T-helper 17 cell (primary cell): ENCODE measurements around the gene VWA5A. TPM values are rescaled to one million over a fixed set of nuclear protein-coding genes. Genes with fewer than 3 reads are reported as not detected.
"Not testable (repeated sequence)": the region's sequence is repeated elsewhere in the genome, so short reads cannot be mapped to it uniquely, and the experiment has no call there.

Experiments used
- ATAC-seq: fragments of 150-1000 bp; cut with Tn5 transposase; 2 replicates; pipeline ENCODE4 v1.10.0; 2021; ENCODE audit warnings: mild to moderate bottlenecking, moderate library complexity
- DNase-seq, 3 donors: peaks; one replicate each; pipeline versions ENCODE4 v3.0.0 to v3.0.0-alpha.2; 2020 to 2021
- H3K9me3 ChIP-seq: one replicate; pipeline ENCODE4 v1.7.0; 2013; ENCODE audit warnings: low read length, mild to moderate bottlenecking; ENCODE audit not compliant: control insufficient read depth, poor library complexity, severe bottlenecking
- H3K27ac Mint-ChIP-seq: one replicate; pipeline ENCODE4 v1.8.0; 2022; ENCODE audit warnings: mild to moderate bottlenecking, moderate library complexity, mixed read lengths
- H3K27me3 Mint-ChIP-seq: one replicate; pipeline ENCODE4 v1.8.0; 2022; ENCODE audit warnings: mixed read lengths
- H3K36me3 Mint-ChIP-seq: one replicate; pipeline ENCODE4 v1.8.0; 2022; ENCODE audit warnings: low read depth, mixed read lengths
- H3K4me1 Mint-ChIP-seq: one replicate; pipeline ENCODE4 v1.8.0; 2022; ENCODE audit warnings: mild to moderate bottlenecking, mixed read lengths
- H3K4me3 Mint-ChIP-seq: one replicate; pipeline ENCODE4 v1.8.0; 2022; ENCODE audit warnings: mild to moderate bottlenecking, moderate library complexity, mixed read lengths
- total RNA-seq, 4 donors: library from RNA in 2 of 4; stranded (reverse) in 2 of 4; gene quantifications; one replicate each; pipeline ENCODE4 v1.2.3 and lab custom pipeline; 2022 to 2026

Gene VWA5A
- total RNA-seq, 2 donors from 2014 or later, result 4.7 to 5.4 TPM

DNA sequence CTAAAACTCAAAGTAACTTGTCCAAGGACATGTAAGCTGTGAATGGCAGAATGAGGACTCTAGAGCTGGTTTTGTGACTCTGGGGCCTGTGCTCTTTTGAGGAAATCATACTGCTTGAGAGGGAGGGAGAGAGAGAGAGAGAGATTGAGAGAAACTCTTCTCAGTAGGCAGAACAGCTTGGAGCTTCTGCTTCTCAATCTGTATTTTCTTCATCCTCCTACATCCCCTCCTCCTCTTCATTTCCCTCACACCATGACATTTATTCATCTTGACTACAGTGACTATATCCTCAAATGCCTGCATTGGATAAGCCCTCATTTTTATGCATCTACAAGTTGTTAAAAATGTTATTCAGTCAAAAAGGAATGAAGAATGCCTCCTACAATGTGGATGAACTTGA lies 44.2 kb downstream of the VWA5A start:
- Mint-ChIP-seq H3K4me3 (no peak overlapping the region), H3K36me3 (no peaks in the 10 kb centered on the region), H3K27me3 (peaks cover 33% of the 10 kb centered on the region), H3K27ac (no peak overlapping the region), H3K4me1 (no peaks in the 10 kb centered on the region)
- DNase-seq, result no peak
- H3K9me3 ChIP-seq, result no peaks in the 10 kb centered on the region
- no peak for ATAC-seq

DNA sequence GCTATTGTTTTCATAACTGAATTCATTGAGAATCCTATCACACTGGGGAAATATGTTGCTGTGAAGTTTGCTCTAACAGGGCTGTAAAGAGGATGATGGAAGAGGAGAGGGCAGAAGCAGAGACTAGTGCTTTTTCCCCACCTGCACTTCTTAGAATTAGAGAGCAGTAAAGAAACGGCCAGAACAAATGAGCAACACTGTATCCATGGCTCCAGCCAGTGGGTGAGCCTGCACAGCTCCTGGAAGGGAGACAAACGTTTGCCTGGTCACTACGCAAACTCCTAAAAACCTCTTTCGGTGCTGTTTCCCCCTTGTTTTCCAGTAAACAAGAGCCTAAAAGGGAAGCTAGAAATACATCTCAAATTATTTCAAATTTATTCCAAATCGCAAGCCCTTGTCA lies 45.7 kb downstream of the VWA5A start:
- DNase-seq (no peak), ATAC-seq (no peak)
- no peaks in the 10 kb centered on the region for H3K4me1 Mint-ChIP-seq
- no peak overlapping the region for H3K27ac Mint-ChIP-seq
- H3K36me3 Mint-ChIP-seq, result no peaks in the 10 kb centered on the region
- H3K9me3 ChIP-seq, result no peaks in the 10 kb centered on the region
- H3K27me3 Mint-ChIP-seq, result peaks cover 22% of the 10 kb centered on the region
- H3K4me3 Mint-ChIP-seq, result no peak overlapping the region

DNA sequence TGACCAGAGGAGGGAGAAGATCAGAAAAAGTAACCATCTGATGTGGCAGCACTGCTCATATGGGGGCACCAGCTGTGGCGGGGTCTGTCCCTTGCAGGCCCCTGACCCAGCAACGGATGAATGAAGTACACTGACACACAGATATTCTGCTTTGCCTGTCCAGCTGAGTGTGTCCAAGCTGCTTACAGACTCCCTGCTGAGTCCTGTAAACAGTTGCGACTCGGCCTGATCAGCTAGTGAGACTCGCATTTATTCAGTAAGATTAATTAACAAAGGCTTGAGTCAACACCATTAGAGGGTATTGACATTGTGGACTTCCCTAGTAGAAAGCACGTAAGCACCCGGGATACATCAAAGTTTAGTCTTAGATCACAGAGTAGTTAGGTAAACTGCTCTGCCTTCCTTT lies 52.6 kb downstream of the VWA5A start:
- Mint-ChIP-seq H3K36me3 (no peaks in the 10 kb centered on the region), H3K4me3 (no peak overlapping the region), H3K4me1 (no peaks in the 10 kb centered on the region), H3K27ac (no peak overlapping the region), H3K27me3 (peaks cover 31% of the 10 kb centered on the region)
- no peaks in the 10 kb centered on the region for H3K9me3 ChIP-seq
- DNase-seq, result no peak
- no peak for ATAC-seq

- no peak for ATAC-seq
- no peaks in the 10 kb centered on the region for H3K36me3 Mint-ChIP-seq
Measured at GRCh38 chr11:124168796-124169195, 53.5 kb downstream of the VWA5A start.

GRCh38 chr11:124170315-124170714 lies 55.1 kb downstream of the VWA5A start:
- H3K4me1 Mint-ChIP-seq, DNase-seq, H3K36me3 Mint-ChIP-seq, H3K27ac Mint-ChIP-seq, H3K9me3 ChIP-seq, H3K4me3 Mint-ChIP-seq, ATAC-seq: not testable (repeated sequence)
- peaks cover 31% of the 10 kb centered on the region for H3K27me3 Mint-ChIP-seq

More at GRCh38 chr11:124168796-124169195, 53.5 kb downstream of the VWA5A start:
- H3K27ac Mint-ChIP-seq, result no peak overlapping the region
- DNase-seq, result no peak
- peaks cover 31% of the 10 kb centered on the region for H3K27me3 Mint-ChIP-seq
- H3K9me3 ChIP-seq, result no peaks in the 10 kb centered on the region
- H3K4me3 Mint-ChIP-seq, result no peak overlapping the region
- no peaks in the 10 kb centered on the region for H3K4me1 Mint-ChIP-seq

DNA sequence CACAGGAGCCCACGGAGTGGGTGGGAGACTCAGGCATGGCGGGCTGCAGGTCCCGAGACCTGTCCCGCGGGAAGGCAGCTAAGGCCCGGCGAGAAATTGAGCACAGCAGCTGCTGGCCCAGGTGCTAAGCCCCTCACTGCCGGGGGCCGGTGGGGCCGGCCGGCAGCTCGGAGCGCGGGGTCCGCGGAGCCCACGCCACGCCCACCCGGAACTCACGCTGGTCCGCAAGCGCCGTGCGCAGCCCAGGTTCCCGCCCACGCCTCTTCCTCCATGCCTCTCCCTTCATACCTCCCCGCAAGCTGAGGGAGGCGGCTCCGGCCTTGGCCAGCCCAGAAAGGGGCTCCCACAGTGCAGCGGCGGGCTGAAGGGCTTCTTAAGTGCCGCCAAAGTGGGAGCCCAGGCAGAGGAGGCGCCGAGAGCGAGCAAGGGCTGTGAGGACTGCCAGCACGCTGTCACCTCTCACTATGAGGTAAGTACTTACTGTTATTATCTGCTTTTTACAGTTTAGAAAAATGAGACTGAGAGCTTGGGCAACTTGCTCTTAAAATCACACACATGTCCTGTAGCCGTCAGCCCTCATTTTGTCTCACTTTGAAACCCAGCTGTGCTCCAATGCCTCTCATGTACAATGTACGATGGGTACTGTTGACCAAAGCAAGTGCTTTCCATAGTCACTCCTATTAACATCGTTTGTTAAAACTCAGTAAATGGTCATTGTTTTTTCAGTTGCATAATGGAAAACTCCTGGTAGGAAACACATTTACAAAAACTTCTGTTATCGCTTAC lies 55.7 kb downstream of the VWA5A start:
- DNase-seq (no peak), ATAC-seq (no peak)
- H3K27me3 Mint-ChIP-seq, result peaks cover 31% of the 10 kb centered on the region

GRCh38 chr11:124172101-124172500 lies 56.9 kb downstream of the VWA5A start:
- no peak for ATAC-seq
- H3K9me3 ChIP-seq, result no peaks in the 10 kb centered on the region
- no peak overlapping the region for H3K4me3 Mint-ChIP-seq
- no peak for DNase-seq
- H3K36me3 Mint-ChIP-seq, result no peaks in the 10 kb centered on the region
- no peaks in the 10 kb centered on the region for H3K4me1 Mint-ChIP-seq
- H3K27ac Mint-ChIP-seq, result no peak overlapping the region
- H3K27me3 Mint-ChIP-seq, result peaks cover 21% of the 10 kb centered on the region

More for the DNA sequence above, 55.7 kb downstream of the VWA5A start:
- H3K4me1 Mint-ChIP-seq, result no peaks in the 10 kb centered on the region
- H3K9me3 ChIP-seq, result no peaks in the 10 kb centered on the region
- no peaks in the 10 kb centered on the region for H3K36me3 Mint-ChIP-seq
- no peak overlapping the region for H3K4me3 Mint-ChIP-seq
- H3K27ac Mint-ChIP-seq, result no peak overlapping the region

DNA sequence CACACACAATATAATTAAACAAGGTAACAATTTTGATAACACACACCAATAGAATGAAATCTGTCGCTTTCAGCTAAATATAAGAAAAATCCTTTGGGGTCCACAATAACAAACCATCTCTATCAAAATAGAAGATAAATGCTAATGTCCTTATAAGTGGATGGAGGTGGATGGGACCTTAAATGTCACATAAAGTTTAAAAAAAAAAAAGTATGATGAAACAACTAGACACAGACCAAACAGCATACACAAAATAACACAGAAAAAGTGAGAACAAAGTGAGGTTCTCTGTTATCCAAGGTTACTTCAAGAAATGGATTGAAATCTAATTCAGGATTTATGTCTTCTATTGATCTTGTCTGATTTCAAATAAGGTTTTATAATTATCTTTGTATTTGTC lies 57.3 kb downstream of the VWA5A start:
- Mint-ChIP-seq H3K36me3 (no peaks in the 10 kb centered on the region), H3K4me3 (no peak overlapping the region), H3K27me3 (peaks cover 16% of the 10 kb centered on the region), H3K27ac (no peak overlapping the region), H3K4me1 (no peaks in the 10 kb centered on the region)
- no peak for DNase-seq
- no peaks in the 10 kb centered on the region for H3K9me3 ChIP-seq
- no peak for ATAC-seq

DNA sequence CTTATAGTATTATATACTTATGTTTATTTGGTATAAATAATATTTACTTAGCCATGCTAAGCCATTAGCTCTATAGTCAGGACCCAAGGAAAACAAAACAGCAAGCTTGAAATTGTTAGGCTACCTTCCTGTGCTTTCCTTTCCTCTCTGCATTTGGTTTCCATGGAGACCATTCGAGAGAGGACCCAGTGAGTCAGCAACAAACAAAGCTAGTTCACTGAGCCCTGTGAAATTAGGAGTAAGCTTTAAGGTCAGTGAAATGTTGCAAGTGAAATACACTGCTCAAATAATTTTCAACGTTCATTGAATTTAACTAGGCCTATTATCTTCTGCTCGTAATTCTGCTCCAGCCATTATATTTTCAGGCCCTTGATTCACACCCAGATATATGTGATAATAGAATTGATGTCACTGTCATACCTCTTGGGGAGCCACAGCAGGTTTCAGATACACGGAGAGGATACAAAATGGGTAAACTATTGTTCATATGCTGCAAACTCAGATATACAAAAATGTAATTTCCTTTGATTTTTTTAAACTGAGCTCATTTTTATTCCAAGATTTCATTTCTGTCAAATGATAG lies 58.8 kb downstream of the VWA5A start:
- DNase-seq, result no peak
- no peak for ATAC-seq
- H3K9me3 ChIP-seq, result no peaks in the 10 kb centered on the region
- Mint-ChIP-seq H3K36me3 (no peaks in the 10 kb centered on the region), H3K27ac (no peak overlapping the region), H3K27me3 (peaks cover 10% of the 10 kb centered on the region), H3K4me1 (no peaks in the 10 kb centered on the region), H3K4me3 (no peak overlapping the region)

DNA sequence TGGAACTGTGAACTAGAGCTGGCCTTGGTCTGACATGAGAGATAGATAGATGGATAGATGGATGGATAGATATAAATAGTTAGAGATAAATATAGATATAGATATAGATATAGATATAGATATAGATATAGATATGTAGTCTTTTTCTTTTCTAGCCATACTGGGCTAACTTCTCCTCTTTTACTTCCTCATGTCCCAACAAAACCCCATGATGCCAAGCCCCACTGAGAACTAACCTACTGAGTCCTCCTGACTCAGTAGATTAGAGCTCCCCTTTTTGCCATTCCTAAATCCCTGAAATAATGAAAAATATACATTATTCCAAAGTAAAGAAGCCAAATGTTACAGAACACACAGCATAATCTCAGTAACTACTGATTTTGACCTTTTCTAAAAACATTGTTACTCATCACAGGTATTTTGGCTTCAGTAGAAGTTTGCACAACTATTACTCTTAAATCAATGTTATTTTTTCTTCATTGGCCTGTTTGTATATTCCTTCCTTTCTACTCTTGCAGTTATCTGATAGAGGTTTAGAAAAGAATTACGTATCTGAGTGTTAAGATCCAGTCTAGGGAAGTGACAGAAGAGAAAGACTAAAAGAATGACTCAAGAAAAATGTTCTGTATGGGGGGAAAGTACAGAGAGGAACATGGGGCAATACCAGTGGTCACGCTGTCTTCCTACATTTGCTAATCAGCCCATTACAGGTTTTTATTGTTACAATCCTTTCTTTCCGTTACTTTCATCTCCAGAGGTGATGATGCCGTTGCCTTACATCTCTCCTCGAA lies 61.9 kb downstream of the VWA5A start:
- Mint-ChIP-seq H3K4me3 (no peak overlapping the region), H3K4me1 (no peaks in the 10 kb centered on the region), H3K27ac (no peak overlapping the region), H3K27me3 (peaks cover 7% of the 10 kb centered on the region), H3K36me3 (no peaks in the 10 kb centered on the region)
- DNase-seq (no peak), ATAC-seq (peak; percentile 32)
- H3K9me3 ChIP-seq, result no peaks in the 10 kb centered on the region

GRCh38 chr11:124179310-124179709 lies 64.1 kb downstream of the VWA5A start:
- Mint-ChIP-seq H3K27ac (no peak overlapping the region), H3K4me1 (no peaks in the 10 kb centered on the region), H3K4me3 (no peak overlapping the region), H3K27me3 (peaks cover 14% of the 10 kb centered on the region), H3K36me3 (no peaks in the 10 kb centered on the region)
- ATAC-seq (no peak), DNase-seq (no peak)
- no peaks in the 10 kb centered on the region for H3K9me3 ChIP-seq

DNA sequence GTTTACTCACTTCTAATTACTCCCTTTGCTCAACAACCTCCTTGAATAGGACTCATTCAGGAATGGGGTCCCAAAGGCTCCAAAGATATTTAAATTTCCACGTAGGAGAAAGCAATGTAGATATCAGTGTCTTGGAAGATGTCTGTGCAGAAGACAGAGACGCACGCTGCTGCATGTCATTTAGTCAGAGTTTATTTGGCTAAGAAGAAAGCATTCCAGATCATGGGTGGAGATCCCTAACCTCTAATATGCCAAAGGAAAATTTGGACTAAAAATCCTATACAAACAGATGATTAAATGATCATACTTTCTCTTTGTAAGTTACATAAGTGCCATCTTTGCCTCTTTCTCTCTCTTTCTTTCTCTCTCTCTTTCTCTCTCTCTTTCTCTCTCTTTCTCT lies 67.8 kb downstream of the VWA5A start, which contains the start of gene OR10D3:
Gene OR10D3 (plus strand): TSS at position 278 of the 400 bp plus-strand sequence. CDS start 1,925 bp downstream, outside the sequence.
- Mint-ChIP-seq H3K4me3 (no peak within 1 kb of the TSS), H3K36me3 (no peaks in the 10 kb centered on the region), H3K27me3 (peaks cover 34% of the 10 kb centered on the region), H3K27ac (no peak within 1 kb of the TSS), H3K4me1 (no peaks in the 10 kb centered on the region)
- ATAC-seq (no peak), DNase-seq (no peak)
- H3K9me3 ChIP-seq, result no peaks in the 10 kb centered on the region
